Fibroblast of skin of back (primary cell): ENCODE data around the gene MYL10. TPM values are rescaled to one million over a fixed set of nuclear protein-coding genes. Genes with fewer than 3 reads are reported as not detected.

ENCODE experiments used
- DNase-seq: peaks from one replicate; pipeline ENCODE4 v3.0.0-alpha.2; 2013
- polyA plus RNA-seq, 2 experiments: library from polyadenylated mRNA; unstranded; fragments of 120-200 nt; gene quantifications; one replicate each; pipeline ENCODE4 v1.2.1, GENCODE V29; 2013; ENCODE audit not compliant: insufficient read length in 2 of 2

The MYL10 gene
- not detected for polyA plus RNA-seq (2013, experiment 1 of 2; ENCODE audit: insufficient read length)
- polyA plus RNA-seq (2013, experiment 2 of 2; ENCODE audit: insufficient read length) = not detected

DNA sequence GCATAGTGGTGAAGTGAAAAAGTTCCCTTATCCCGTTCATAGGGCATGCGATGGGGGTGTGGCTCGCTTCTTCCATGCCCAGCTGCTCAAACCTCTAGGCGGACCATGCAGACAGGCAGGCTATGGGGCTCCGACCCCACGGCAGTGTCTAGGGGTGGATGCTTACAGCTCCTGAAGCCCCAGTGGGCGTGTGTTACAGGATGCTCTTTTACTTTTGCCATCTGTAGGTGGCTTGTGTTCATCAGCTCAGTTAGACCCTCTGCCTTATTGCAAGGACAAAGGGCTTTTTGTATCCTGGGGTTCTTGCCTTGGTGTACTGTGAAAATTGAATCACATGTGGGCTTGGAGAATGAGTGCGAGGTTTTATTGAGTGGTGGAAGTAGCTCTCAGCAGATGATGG, at the start of gene MYL10:
Gene MYL10, minus strand, starts transcription at position 126 of the 400 bp plus-strand sequence. CDS start 178 bp downstream, outside the sequence.
- DNase-seq = no peak

GRCh38 chr7:101678658-101679057, 49.6 kb upstream of the MYL10 start:
- DNase-seq = peak; percentile 64

DNA sequence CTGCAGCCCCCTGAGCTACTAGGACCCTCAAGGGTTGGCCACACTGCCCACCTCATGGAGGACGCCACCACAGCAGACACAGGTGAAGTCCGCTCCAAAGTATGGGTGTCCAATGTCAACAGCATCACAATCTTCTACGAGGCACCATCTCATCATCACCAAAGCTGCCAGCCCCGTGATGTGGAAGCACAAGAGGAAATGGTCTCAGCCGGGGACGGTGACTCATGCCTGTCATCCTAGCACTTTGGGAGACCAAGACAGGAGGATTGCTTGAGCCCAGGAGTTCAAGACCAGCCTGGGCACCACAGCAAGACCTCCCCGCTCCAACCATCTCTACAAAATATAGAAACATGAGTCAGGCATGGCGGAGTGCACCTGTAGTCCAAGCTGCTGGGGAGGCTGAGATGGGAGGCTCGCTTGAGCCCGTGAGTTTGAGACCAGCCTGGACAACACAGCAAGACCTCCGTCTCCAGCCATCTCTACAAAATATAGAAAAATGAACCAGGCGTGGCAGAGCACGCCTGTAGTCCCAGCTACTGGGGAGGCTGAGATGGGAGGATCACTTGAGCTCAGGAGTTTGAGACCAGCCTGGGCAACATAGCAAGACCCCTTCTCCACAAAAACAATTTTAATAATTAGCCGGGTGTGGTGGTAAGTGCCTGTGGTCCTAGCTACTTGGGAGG, 48.8 kb upstream of the MYL10 start:
- peak; percentile 63 for DNase-seq

DNA sequence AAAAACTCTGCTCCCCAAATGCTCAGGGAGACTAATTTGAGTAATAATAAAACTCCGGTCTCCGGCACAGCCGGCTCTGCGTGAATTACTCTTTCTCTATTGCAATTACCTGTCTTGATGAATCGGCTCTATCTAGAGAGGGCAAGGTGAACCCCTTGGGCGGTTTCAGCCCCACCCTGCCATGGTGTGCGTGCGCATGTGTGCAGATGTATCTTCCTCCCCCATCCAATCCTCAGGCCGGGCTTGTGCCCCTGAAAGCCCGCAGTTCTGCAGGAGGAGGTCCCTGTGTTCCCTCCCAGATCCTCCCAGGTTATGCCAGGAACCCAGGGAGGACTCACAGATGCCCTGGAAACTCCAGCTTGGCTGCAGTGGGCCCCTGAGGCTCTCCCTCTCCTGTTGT, 48.3 kb upstream of the MYL10 start:
- DNase-seq = no peak

GRCh38 chr7:101676956-101677355, 47.9 kb upstream of the MYL10 start:
- DNase-seq = no peak

GRCh38 chr7:101676062-101676598, 47.0 kb upstream of the MYL10 start:
- no peak for DNase-seq

- DNase-seq = no peak
Observed at GRCh38 chr7:101674439-101674838, 45.3 kb upstream of the MYL10 start.

GRCh38 chr7:101673951-101674350, 44.9 kb upstream of the MYL10 start:
- DNase-seq = no peak

DNA sequence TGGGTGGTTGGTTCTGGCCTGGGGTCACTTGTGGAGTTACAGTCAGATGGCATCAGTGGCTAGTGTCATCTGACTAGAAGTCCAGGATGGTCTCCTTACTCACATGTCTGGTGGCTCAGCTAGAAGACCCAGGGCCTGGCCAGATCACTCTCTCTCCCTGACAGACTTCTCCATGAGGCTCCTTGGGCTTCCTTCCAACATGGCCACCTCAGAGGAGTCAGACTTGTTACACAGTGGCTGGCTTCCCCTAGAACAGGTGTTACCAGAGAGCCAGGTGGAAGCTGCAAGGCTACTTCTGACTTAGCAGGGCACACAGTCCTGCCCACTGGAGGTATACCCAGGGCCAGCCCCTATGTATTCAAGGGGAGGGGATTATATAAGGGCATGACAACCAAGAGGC, 44.2 kb upstream of the MYL10 start:
- DNase-seq = no peak

DNA sequence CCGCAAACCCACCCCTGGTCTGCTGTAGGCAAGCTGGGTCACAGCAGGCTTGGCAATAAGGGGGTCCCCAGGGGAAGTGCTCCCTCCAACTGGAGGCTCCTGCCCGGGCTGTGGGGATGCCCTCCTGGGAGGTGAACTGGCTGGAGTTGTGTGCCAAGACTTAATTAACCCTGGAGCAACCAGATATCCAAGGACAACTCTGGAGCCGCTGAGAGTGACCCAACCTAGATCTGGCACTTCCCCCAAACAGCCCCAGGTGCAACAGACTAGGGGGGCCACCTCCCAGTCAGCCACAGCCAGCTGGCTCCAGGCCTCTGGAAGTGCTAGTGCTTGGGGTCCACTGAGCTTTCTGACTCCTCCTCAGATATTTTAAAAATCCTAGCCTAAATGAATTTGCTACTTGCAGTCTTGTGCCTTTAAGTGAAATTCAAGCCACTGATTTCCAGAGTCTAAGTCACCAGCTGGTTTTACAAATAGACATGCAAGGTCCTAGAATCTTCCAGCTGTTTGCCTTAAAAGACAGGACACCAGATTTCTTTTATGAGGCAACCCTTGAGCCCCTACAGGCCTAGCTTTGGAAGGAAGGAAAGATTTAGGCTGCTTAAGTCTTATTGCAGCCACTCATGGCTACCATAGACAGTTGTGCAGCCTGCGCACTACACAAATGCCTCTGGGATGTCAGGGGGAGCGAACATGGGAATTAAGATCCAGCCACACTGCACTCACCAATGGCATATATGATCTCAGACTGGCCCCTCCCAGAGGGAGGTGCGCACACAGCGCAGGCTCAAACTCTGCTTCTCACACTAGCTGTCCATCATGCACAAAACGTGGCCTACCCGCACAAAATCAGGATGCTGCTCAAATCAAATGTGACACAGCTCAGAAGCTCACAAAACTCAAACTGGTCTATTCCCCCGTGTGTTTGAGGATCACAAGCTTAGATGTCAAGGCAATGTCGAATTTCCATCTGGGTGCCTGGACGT, 42.6 kb upstream of the MYL10 start:
- DNase-seq = no peak

DNA sequence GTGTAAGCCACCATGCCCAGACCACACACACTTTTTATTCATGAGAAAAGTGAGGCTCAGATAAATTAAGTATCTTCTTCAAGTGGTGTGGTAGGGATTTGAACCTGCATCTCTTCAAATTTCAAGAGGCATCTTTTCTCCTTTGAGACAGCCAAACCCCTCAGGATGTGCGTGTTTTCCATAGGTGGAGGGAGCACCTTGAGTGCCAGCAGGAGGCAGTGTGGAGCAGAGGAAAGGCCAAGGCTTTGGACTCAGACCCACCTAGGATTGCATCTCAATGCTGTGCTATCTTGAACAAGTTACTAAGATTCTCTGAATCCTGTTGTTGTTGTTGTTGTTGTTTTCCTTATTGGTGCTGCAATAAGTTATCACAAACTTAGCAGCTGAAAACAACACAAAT, 40.2 kb upstream of the MYL10 start:
- no peak for DNase-seq

- no peak for DNase-seq
Observed at GRCh38 chr7:101668726-101669125, 39.6 kb upstream of the MYL10 start.

DNA sequence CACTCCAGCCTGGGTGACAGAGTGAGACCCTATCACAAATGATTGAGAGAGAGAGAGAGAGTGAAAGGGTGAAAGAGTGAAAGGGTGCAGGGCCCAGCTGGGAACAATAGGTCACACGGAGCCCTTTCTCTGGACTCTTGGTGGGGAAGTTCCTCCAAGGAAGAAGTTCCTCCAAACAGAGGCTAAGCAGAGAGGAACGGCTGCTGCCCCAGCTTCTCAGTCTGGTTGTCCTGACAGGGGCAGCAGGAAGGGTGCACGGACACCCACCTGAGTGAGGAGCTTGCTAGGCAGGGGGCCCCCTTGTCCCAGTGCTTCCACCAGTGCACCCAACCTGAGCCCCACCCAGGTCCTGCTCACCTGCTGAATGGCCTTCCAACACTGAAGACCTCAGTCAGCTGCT, 38.8 kb upstream of the MYL10 start:
- DNase-seq = no peak

- DNase-seq = no peak
Observed at GRCh38 chr7:101667399-101667798, 38.3 kb upstream of the MYL10 start.

GRCh38 chr7:101666741-101667140, 37.6 kb upstream of the MYL10 start:
- DNase-seq = no peak

DNA sequence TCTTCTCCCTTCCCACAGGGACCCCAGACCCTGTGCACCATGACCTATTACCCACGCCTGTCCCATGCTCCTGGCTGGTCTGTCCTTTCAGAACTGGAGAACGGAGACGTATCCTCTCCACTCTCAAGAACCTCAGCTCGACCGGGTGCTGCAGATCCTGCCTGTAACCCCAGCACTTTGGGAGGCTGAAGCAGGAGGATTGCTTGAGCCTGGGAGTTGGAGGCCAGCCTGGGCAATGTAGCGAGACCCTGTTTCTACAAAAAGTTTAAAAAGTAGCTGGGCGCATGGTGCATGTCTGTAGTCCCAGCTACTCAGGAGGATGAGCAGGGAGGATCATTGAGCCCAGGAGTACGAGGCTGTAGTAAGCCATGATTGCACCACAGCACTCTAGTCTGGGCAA, 37.2 kb upstream of the MYL10 start:
- no peak for DNase-seq

GRCh38 chr7:101664893-101665471, 35.9 kb upstream of the MYL10 start:
- no peak for DNase-seq

DNA sequence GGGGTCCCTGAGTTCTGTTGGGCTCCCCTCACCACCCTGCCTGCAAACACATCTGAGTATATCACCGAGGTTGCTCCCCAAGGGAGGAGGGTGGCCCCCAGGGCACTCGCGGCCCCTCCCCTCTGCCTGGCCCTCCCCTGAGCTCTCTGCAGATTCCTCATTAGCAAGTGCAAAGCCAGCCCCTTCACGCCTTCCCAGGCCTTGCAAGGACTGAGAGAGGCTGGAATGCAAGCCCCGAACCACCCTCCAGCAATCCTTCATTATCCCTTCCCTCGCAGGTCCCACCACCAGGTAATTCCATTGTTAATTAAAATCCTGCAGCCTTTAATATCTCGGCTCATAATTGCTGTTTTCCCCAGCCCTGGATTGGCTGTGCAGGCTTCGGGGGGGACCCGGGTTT, 35.3 kb upstream of the MYL10 start:
- DNase-seq = no peak

DNA sequence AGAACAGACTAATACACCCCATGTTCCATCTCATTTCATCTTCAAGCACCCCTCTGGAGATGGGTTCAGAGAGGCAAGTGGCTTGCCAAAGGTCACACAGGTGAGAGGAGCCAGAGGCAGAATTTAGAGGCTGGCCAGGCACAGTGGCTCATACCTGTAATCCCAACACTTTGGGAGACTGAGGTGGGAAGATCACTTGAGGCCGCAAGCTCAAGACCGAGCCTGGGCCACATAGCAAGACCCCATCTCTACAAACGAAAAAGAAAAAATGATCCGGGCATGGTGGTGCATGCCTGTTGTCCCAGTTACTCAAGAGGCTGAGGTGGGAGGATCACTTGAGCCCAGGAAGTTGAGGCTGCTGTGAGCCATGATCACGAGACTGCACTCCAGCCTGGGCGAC, 34.7 kb upstream of the MYL10 start:
- DNase-seq = no peak

- no peak for DNase-seq
Observed at GRCh38 chr7:101662447-101662998, 33.4 kb upstream of the MYL10 start.

GRCh38 chr7:101659706-101660105, 30.6 kb upstream of the MYL10 start:
- no peak for DNase-seq

GRCh38 chr7:101657171-101657570, 28.1 kb upstream of the MYL10 start:
- DNase-seq = no peak

DNA sequence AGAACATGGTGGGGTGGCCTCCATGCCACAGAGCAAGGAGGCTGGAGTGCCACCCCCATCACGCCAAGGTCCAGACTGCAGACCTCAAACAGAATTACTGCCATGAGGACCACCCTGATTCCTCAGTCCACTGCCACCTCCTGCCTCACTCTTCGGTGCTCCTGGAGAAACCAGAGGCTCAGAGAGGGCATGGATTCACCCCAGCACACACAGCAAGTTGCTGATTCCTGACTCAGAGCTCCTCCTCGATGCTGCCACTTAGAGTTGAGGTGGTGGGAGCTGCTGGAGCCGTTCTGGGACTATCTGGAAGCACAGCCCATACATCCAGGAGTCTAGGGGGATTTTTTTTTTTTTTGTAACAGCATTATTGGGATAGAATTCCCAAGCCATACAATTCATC, 22.0 kb upstream of the MYL10 start:
- DNase-seq = no peak
